CD4-positive, alpha-beta T cell treated with Interleukin-4 for 4 hours (primary cell): ENCODE measurements around the gene GJD4.

ENCODE experiments used
- DNase-seq: peaks from one replicate; pipeline ENCODE4 v3.0.0-alpha.2; 2020

The GJD4 gene

GRCh38 chr10:35579726-35580422, 25.3 kb upstream of the GJD4 start:
- no peak for DNase-seq

GRCh38 chr10:35580423-35580770, 24.7 kb upstream of the GJD4 start:
- DNase-seq = no peak

- no peak for DNase-seq
Observed at GRCh38 chr10:35581655-35582054, 23.5 kb upstream of the GJD4 start.

- DNase-seq = no peak
Observed at GRCh38 chr10:35584946-35585345, 20.2 kb upstream of the GJD4 start.

- DNase-seq = no peak
Observed at GRCh38 chr10:35585356-35585755, 19.8 kb upstream of the GJD4 start.

GRCh38 chr10:35585903-35586535, 19.1 kb upstream of the GJD4 start:
- DNase-seq = no peak

GRCh38 chr10:35588836-35589235, 16.3 kb upstream of the GJD4 start:
- DNase-seq = no peak

GRCh38 chr10:35592441-35592840, 12.7 kb upstream of the GJD4 start:
- DNase-seq = no peak

GRCh38 chr10:35594115-35595079, 10.7 kb upstream of the GJD4 start:
- DNase-seq = no peak

GRCh38 chr10:35595106-35595505, 10.0 kb upstream of the GJD4 start:
- DNase-seq = no peak

GRCh38 chr10:35598379-35598778, 6.8 kb upstream of the GJD4 start:
- DNase-seq = no peak

GRCh38 chr10:35600193-35600592, 4.9 kb upstream of the GJD4 start:
- no peak for DNase-seq

GRCh38 chr10:35606430-35606829, 1.3 kb downstream of the GJD4 start:
- DNase-seq = no peak

- no peak for DNase-seq
Observed at GRCh38 chr10:35607475-35608327, 2.6 kb downstream of the GJD4 start.

- DNase-seq = no peak
Observed at GRCh38 chr10:35608328-35608672, 3.2 kb downstream of the GJD4 start.

GRCh38 chr10:35611750-35612149, 6.6 kb downstream of the GJD4 start:
- no peak for DNase-seq

GRCh38 chr10:35612385-35613106, 7.4 kb downstream of the GJD4 start:
- DNase-seq = no peak

GRCh38 chr10:35613107-35613440, 7.9 kb downstream of the GJD4 start:
- no peak for DNase-seq

- no peak for DNase-seq
Observed at GRCh38 chr10:35613597-35614226, 8.6 kb downstream of the GJD4 start.

- DNase-seq = no peak
Observed at GRCh38 chr10:35614312-35614711, 9.2 kb downstream of the GJD4 start.

- no peak for DNase-seq
Observed at GRCh38 chr10:35626971-35627507, 21.9 kb downstream of the GJD4 start.

GRCh38 chr10:35631404-35631803, 26.3 kb downstream of the GJD4 start:
- DNase-seq = no peak
